A549 (cell line): ENCODE data around the gene VSX1. TPM values are rescaled to one million over a fixed set of nuclear protein-coding genes. Genes with fewer than 3 reads are reported as not detected.

Experiments used
- ATAC-seq, 2 experiments: fragments of 200-7000 bp in 1 of 2; fragments of >200 bp in 1 of 2; cut with Nextera tagmentation in 1 of 2; cut with Tn5 transposase in 1 of 2; 3 replicates each; pipeline versions ENCODE4 v1.8.0 to v1.9.1; 2018 to 2020; ENCODE audit warnings: mild to moderate bottlenecking in 1 of 2, moderate library complexity in 1 of 2
- CTCF ChIA-PET: fragments of 300-600 bp; sonication (Branson Sonifier 250); formaldehyde crosslinking; extraction: SDS; loops from one replicate; lab custom pipeline; 2021; ENCODE audit warnings: antibody characterized with exemption, inconsistent platforms; lab: Yijun Ruan, JAX
- POLR2A ChIA-PET: fragments of 350-600 bp; formaldehyde crosslinking; extraction: SDS; loops from one replicate; lab custom pipeline; 2021; ENCODE audit warnings: antibody characterized with exemption, inconsistent platforms; lab: Yijun Ruan, JAX
- DNase-seq, 2 experiments: peaks; one replicate each; pipeline versions ENCODE4 v3.0.0 to v3.0.0-alpha.2; 2011 to 2016; ENCODE audit warnings: low read depth in 1 of 2, low spot score in 1 of 2
- FAIRE-seq: peaks from 2 replicates; lab custom pipeline; 2011; peaks lifted over from hg19 to GRCh38; lab: Jason Lieb, UNC
- H3K27ac ChIP-seq, 2 experiments: fragments of >200 bp; sonication (Bioruptor Twin); formaldehyde crosslinking; 3 replicates each; pipeline ENCODE4 v1.5.1; 2016 to 2017
- H3K4me1 ChIP-seq: fragments of >200 bp; sonication (Bioruptor Twin); formaldehyde crosslinking; 3 replicates; pipeline ENCODE4 v1.6.1; 2016
- H3K4me2 ChIP-seq: fragments of >200 bp; sonication (Bioruptor Twin); formaldehyde crosslinking; 3 replicates; pipeline ENCODE4 v1.6.1; 2016
- H3K4me3 ChIP-seq: fragments of >200 bp; sonication (Bioruptor Twin); formaldehyde crosslinking; 3 replicates; pipeline ENCODE4 v1.5.1; 2016
- H3K9me3 ChIP-seq: fragments of >200 bp; sonication (Bioruptor Twin); formaldehyde crosslinking; 3 replicates; pipeline ENCODE4 v1.6.1; 2016
- CBX2 ChIP-seq: fragments of 200-600 bp; sonication (generic); IDR thresholded peaks from 2 replicates; pipeline ENCODE4 v1.6.1; 2016; ENCODE audit warnings: low read depth, mild to moderate bottlenecking, borderline replicate concordance
- CHD2 ChIP-seq: fragments of 150-350 bp; IDR thresholded peaks from 2 replicates; pipeline ENCODE4 v1.6.1; 2014; ENCODE audit warnings: low read length; ENCODE audit not compliant: partially characterized antibody
- EHMT2 ChIP-seq: fragments of 200-600 bp; sonication (generic); IDR thresholded peaks from 2 replicates; pipeline ENCODE4 v1.6.1; 2016; ENCODE audit warnings: antibody characterized with exemption, low read depth, mild to moderate bottlenecking, moderate library complexity
- FOSB ChIP-seq: fragments of 250-450 bp; sonication (Bioruptor Pico); IDR thresholded peaks from 2 replicates; pipeline ENCODE4 v1.5.0; 2020; ENCODE audit warnings: mild to moderate bottlenecking, moderate library complexity
- HOXB13 ChIP-seq: fragments of 250-450 bp; sonication (Bioruptor Pico); IDR thresholded peaks from 2 replicates; pipeline ENCODE4 v1.5.0; 2020; ENCODE audit warnings: low read depth, mild to moderate bottlenecking, moderate library complexity
- KDM1A ChIP-seq: fragments of 200-600 bp; sonication (generic); IDR thresholded peaks from 2 replicates; pipeline ENCODE4 v1.6.1; 2016; ENCODE audit warnings: low read depth, mild to moderate bottlenecking
- MAFK ChIP-seq: fragments of 450-650 bp; IDR thresholded peaks from 2 replicates; pipeline ENCODE4 v1.6.1; 2014; ENCODE audit not compliant: partially characterized antibody
- MAZ ChIP-seq: fragments of 150-350 bp; IDR thresholded peaks from 2 replicates; pipeline ENCODE4 v1.6.1; 2014; ENCODE audit warnings: antibody characterized with exemption, low read depth, low read length, borderline replicate concordance
- NFE2L2 ChIP-seq: fragments of 150-350 bp; conservative IDR thresholded peaks from 2 replicates; pipeline ENCODE4 v1.6.1; 2014; ENCODE audit warnings: low read length
- RAD21 ChIP-seq, 2 experiments: fragments of >200 bp in 1 of 2; sonication (Bioruptor Twin) in 1 of 2; formaldehyde crosslinking in 1 of 2; IDR thresholded peaks in 1 of 2; conservative IDR thresholded peaks in 1 of 2; 2 replicates in 1 of 2; 3 replicates in 1 of 2; pipeline ENCODE4 v1.6.1; 2012 to 2018; ENCODE audit warnings: inconsistent platforms in 1 of 2
- RARB ChIP-seq: fragments of 250-450 bp; sonication (Bioruptor Pico); IDR thresholded peaks from 2 replicates; pipeline ENCODE4 v1.8.0; 2021; ENCODE audit warnings: mild to moderate bottlenecking, moderate library complexity
- RCOR1 ChIP-seq: fragments of 150-350 bp; IDR thresholded peaks from 2 replicates; pipeline ENCODE4 v1.6.1; 2014; ENCODE audit warnings: antibody characterized with exemption, low read length, low read depth
- SMC3 ChIP-seq: fragments of >200 bp; sonication (Bioruptor Twin); formaldehyde crosslinking; IDR thresholded peaks from 3 replicates; pipeline ENCODE4 v1.6.1; 2018; ENCODE audit warnings: inconsistent platforms
- SREBF2 ChIP-seq: fragments of 450-650 bp; IDR thresholded peaks from 2 replicates; pipeline ENCODE4 v1.6.1; 2014; ENCODE audit warnings: mild to moderate bottlenecking, moderate library complexity
- ZNF302 ChIP-seq: fragments of 250-450 bp; sonication (Bioruptor Pico); IDR thresholded peaks from 2 replicates; pipeline ENCODE4 v1.9.0; 2021; ENCODE audit warnings: inconsistent platforms, mild to moderate bottlenecking, moderate library complexity
- ZSCAN20 ChIP-seq: fragments of 250-450 bp; sonication (Bioruptor Pico); IDR thresholded peaks from 2 replicates; pipeline ENCODE4 v1.8.0; 2022; ENCODE audit warnings: mild to moderate bottlenecking, moderate library complexity
- WGBS: methylation state at CpG from one replicate; pipeline ENCODE4 v1.1.6; 2017; ENCODE audit errors: missing lambda C conversion rate; 5-methylcytosine and 5-hydroxymethylcytosine counted together
- polyA plus RNA-seq, 4 experiments: library from polyadenylated mRNA; depleted of rRNA in 3 of 4; stranded (reverse); fragments of >200 nt; fragmentation: RNase III in 1 of 4; extraction: RNeasy Plus Mini Kit Qiagen cat#74134 plus additional on column Dnase treatment in 1 of 4; gene quantifications; 2 replicates in 3 of 4; 3 replicates in 1 of 4; pipeline ENCODE4 v1.2.3, GENCODE V29; 2011 to 2017
- TF ChIP-seq, protein P1 (sequence below): fragments of 450-650 bp; IDR thresholded peaks from 2 replicates; pipeline ENCODE4 v1.6.1; 2014; ENCODE audit warnings: antibody characterized with exemption
- TF ChIP-seq, protein P2 (sequence below): fragments of >200 bp; sonication (Bioruptor Twin); formaldehyde crosslinking; IDR thresholded peaks from 2 replicates; pipeline ENCODE4 v1.6.1; 2016
- TF ChIP-seq, protein P3 (sequence below): fragments of 250-450 bp; sonication (Bioruptor Pico); IDR thresholded peaks from 2 replicates; pipeline ENCODE4 v1.5.0; 2021; ENCODE audit warnings: mild to moderate bottlenecking, moderate library complexity, borderline replicate concordance

Gene VSX1
- polyA plus RNA-seq, 2 of the 4 experiments (the other 2 are of a cell fraction), result 0.77 to 2.9 TPM

DNA sequence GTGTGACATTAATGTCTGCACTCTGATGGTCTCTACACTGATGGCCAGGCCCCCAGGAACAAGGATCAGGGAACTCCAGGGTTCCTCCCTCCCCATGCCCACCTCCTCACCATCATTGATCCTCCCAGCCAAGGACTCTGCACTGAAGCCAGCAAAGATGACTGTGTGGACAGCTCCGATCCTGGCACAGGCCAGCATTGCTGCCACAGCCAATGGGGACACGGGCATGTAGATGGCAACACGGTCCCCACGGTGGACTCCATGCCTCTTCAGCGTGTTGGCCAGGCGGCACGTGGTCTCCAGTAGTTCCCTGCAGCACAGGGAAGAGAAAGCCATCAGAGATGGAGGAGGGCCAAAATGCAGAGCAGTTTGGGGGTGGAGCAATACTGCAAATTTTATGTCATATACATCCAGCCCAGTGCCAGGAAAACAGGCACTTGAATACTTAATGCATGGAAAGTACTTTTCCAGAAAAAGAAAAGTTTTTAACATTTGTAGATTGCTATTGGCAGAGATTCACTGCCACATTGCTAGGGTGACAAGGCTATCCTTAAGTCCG is 51.2 kb downstream of the VSX1 start:
- no peak for DNase-seq
- Histone ChIP-seq H3K4me1 (no peaks in the 10 kb centered on the region), H3K4me2 (no peak overlapping the region), H3K4me3 (no peak overlapping the region), H3K9me3 (no peaks in the 10 kb centered on the region), H3K27ac (no peak overlapping the region)
- 87% methylated on average over 8 of the region's 8 CpGs for WGBS
- ATAC-seq, result no peak
- TF ChIP-seq RAD21 (conservative IDR thresholded peaks at IDR 0.05 in 1 of 2, IDR thresholded peaks at IDR 0.05 in 1 of 2), result no peak
- TF ChIP-seq RARB (CRISPR knock-in tag), result no peak
- no peak for TF ChIP-seq NFE2L2
- no peak for TF ChIP-seq MAZ
- TF ChIP-seq, protein P1, sequence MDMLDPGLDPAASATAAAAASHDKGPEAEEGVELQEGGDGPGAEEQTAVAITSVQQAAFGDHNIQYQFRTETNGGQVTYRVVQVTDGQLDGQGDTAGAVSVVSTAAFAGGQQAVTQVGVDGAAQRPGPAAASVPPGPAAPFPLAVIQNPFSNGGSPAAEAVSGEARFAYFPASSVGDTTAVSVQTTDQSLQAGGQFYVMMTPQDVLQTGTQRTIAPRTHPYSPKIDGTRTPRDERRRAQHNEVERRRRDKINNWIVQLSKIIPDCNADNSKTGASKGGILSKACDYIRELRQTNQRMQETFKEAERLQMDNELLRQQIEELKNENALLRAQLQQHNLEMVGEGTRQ, result no peak
- TF ChIP-seq SREBF2, result no peak
- TF ChIP-seq HOXB13 (CRISPR knock-in tag), result no peak
- no peak for TF ChIP-seq CHD2
- ChIA-PET CTCF (interaction anchor here (1.5 kb wide), 1 partner anchor 20 kb away, joined by 3 read pairs; no protein-coding TSS in a partner anchor), POLR2A (no interaction called here)
- FAIRE-seq, result no peak

DNA sequence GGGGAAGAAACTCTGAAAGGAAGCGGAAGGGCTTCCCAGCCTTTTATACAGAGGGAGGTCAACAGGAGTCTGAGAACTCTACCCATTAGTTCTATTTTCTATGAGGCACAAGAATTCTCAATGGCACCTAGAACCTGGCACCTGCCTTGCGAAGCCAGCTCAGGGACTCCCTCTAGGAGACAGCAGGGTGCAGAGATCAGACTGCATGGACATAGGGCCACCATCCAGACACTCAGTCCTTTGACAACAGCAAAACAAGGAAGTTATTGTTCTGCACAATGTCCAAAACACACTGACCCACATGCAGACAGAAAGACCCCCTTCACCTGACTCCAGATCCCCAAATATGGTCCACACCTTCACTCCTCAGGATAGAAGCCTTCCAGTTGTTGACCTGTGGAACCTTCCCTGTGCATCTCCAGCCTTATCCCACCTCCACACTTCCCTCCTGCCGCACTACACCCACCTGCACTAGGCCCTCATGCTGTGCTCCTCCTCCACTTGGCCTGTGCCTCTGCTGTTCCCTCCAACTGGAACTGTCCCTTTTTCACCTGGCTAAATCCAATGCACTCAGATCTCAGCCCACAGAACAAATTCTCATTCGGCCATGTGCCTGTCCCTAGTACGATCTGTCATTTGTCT is 51.8 kb downstream of the VSX1 start:
- no peak for ATAC-seq
- WGBS, result 92% methylated on average over 5 of the region's 5 CpGs
- H3K9me3 ChIP-seq, result no peaks in the 10 kb centered on the region
- no peaks in the 10 kb centered on the region for H3K4me1 ChIP-seq
- no peak overlapping the region for H3K4me3 ChIP-seq
- DNase-seq, result no peak
- POLR2A ChIA-PET, result no interaction called here
- CTCF ChIA-PET, result no interaction called here
- FAIRE-seq, result no peak
- TF ChIP-seq HOXB13 (CRISPR knock-in tag), result no peak
- no peak for TF ChIP-seq SMC3
- no peak for TF ChIP-seq MAFK
- TF ChIP-seq SREBF2, result no peak
- no peak for TF ChIP-seq ZNF302 (CRISPR knock-in tag)
- TF ChIP-seq, all 56 proteins: peak for 0
- Histone ChIP-seq H3K4me2 (no peak overlapping the region), H3K27ac (no peak overlapping the region)

DNA sequence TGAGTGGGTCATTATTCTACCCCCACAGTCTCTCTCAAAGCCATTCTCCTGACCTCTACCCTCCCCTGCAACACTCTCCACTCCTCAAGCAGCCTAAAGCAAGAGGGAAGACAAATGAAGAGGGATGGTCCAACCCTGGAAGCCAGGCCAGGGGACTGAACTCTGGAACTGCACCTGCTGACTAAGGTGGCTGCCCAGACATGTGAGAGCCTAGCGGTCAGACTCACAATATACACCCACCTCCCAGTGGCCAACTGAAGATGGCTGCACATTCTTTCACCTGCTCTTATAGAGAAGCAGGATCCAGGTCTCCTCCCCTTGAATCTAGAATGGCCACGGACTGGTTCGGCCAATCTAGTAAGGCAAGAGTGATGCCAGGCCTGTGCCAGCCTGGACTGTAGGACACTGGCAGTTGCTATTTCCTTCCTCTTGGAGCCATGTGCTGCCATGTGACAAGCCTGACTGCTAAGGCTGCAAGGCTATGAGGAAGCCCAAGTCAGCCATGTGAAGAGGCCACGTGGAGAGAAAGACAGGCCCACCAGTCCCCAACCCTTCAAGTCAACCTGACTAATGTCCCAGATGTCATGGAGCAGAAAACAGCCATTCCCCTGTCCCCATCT is 55.8 kb downstream of the VSX1 start:
- 84% methylated on average over 4 of the region's 4 CpGs for WGBS
- no peak for FAIRE-seq
- DNase-seq, result no peak
- Histone ChIP-seq H3K4me2 (no peak overlapping the region), H3K4me3 (no peak overlapping the region), H3K27ac (no peak overlapping the region), H3K4me1 (no peaks in the 10 kb centered on the region), H3K9me3 (no peaks in the 10 kb centered on the region)
- CTCF ChIA-PET, result interaction anchor here (0.8 to 1.2 kb wide), 2 partner anchors 31 to 49 kb away, joined by 3 to 5 read pairs; no protein-coding TSS in a partner anchor
- POLR2A ChIA-PET, result no interaction called here
- ATAC-seq, result no peak
- no peak for TF ChIP-seq RCOR1
- no peak for TF ChIP-seq CBX2
- no peak for TF ChIP-seq FOSB
- no peak for TF ChIP-seq MAZ
- TF ChIP-seq, protein P2, sequence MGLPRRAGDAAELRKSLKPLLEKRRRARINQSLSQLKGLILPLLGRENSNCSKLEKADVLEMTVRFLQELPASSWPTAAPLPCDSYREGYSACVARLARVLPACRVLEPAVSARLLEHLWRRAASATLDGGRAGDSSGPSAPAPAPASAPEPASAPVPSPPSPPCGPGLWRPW, result no peak
- TF ChIP-seq KDM1A, result no peak
- no peak for TF ChIP-seq EHMT2
- TF ChIP-seq, protein P3, sequence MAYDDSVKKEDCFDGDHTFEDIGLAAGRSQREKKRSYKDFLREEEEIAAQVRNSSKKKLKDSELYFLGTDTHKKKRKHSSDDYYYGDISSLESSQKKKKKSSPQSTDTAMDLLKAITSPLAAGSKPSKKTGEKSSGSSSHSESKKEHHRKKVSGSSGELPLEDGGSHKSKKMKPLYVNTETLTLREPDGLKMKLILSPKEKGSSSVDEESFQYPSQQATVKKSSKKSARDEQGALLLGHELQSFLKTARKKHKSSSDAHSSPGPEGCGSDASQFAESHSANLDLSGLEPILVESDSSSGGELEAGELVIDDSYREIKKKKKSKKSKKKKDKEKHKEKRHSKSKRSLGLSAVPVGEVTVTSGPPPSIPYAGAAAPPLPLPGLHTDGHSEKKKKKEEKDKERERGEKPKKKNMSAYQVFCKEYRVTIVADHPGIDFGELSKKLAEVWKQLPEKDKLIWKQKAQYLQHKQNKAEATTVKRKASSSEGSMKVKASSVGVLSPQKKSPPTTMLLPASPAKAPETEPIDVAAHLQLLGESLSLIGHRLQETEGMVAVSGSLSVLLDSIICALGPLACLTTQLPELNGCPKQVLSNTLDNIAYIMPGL (CRISPR knock-in tag), result no peak
- TF ChIP-seq ZSCAN20, result no peak

Other genes with a start within 250 kb of the VSX1 start
- not detected in 2 replicates for gene CST7, start 132.9 kb downstream of the VSX1 start, polyA plus RNA-seq (2011; rRNA removed)
- not detected in 3 replicates for gene CST7, start 132.9 kb downstream of the VSX1 start, polyA plus RNA-seq (2017; fragmentation: RNase III; extraction: RNeasy Plus Mini Kit Qiagen cat#74134 plus additional on column Dnase treatment)
- 113 and 118 TPM in 2 replicates for gene APMAP, start 89.4 kb downstream of the VSX1 start, polyA plus RNA-seq (2011; rRNA removed)
- 137 to 141 TPM (median 139 TPM) in 3 replicates for gene APMAP, start 89.4 kb downstream of the VSX1 start, polyA plus RNA-seq (2017; fragmentation: RNase III; extraction: RNeasy Plus Mini Kit Qiagen cat#74134 plus additional on column Dnase treatment)
- 7.2 and 8.5 TPM in 2 replicates for gene ACSS1, start 24.0 kb downstream of the VSX1 start, polyA plus RNA-seq (2011; rRNA removed)
- 7.6 to 8.1 TPM (median 7.6 TPM) in 3 replicates for gene ACSS1, start 24.0 kb downstream of the VSX1 start, polyA plus RNA-seq (2017; fragmentation: RNase III; extraction: RNeasy Plus Mini Kit Qiagen cat#74134 plus additional on column Dnase treatment)
- gene ENTPD6, start 113.6 kb upstream of the VSX1 start, polyA plus RNA-seq (2011; rRNA removed), result 85.7 and 95.4 TPM in 2 replicates
- gene ENTPD6, start 113.6 kb upstream of the VSX1 start, polyA plus RNA-seq (2017; fragmentation: RNase III; extraction: RNeasy Plus Mini Kit Qiagen cat#74134 plus additional on column Dnase treatment), result 86.9 to 90.0 TPM (median 87.0 TPM) in 3 replicates
- gene PYGB, start 165.9 kb upstream of the VSX1 start, polyA plus RNA-seq (2011; rRNA removed), result 100 and 113 TPM in 2 replicates
- 85.5 to 93.7 TPM (median 93.2 TPM) in 3 replicates for gene PYGB, start 165.9 kb upstream of the VSX1 start, polyA plus RNA-seq (2017; fragmentation: RNase III; extraction: RNeasy Plus Mini Kit Qiagen cat#74134 plus additional on column Dnase treatment)